A673 (cell line): ENCODE measurements around the gene CFAP20DC.

Source experiments
- CTCF ChIP-seq: fragments of 300-800, 200-600 bp; sonication (generic); conservative IDR thresholded peaks from 2 replicates; pipeline ENCODE4 v1.5.1; 2017; ENCODE audit warnings: low read depth, mild to moderate bottlenecking, antibody characterized with exemption, low read length, moderate library complexity, mixed read lengths
- EZH2 ChIP-seq: fragments of 200-600 bp; sonication (generic); IDR thresholded peaks from 2 replicates; pipeline ENCODE4 v1.6.1; 2017; ENCODE audit warnings: borderline replicate concordance, low read depth, mild to moderate bottlenecking, mixed read lengths, antibody characterized with exemption, low read length; ENCODE audit not compliant: poor library complexity, severe bottlenecking

- TF ChIP-seq CTCF (no peak), EZH2 (no peak)
Observed at GRCh38 chr3:58783845-58784244, 266.0 kb downstream of the CFAP20DC start.
